Lung (tissue), 12 donors: ENCODE data around the gene HM13. TPM values are rescaled to one million over a fixed set of nuclear protein-coding genes. Genes with fewer than 3 reads are reported as not detected.

Source experiments
- ATAC-seq: fragments of 200-7000 bp; cut with Tn5 transposase; one replicate; pipeline ENCODE4 v1.9.1; 2020; ENCODE audit warnings: moderate number of reproducible peaks; ENCODE audit not compliant: insufficient read depth, low FRiP score
- DNase-seq, 3 donors: peaks; one replicate each; pipeline ENCODE4 v3.0.0-alpha.2; 2013 to 2017
- H3K27ac ChIP-seq, 2 donors: one replicate each; pipeline ENCODE4 v1.5.1; 2013; ENCODE audit warnings: mild to moderate bottlenecking in 2 of 2, moderate library complexity in 2 of 2, control low read depth in 1 of 2, inconsistent platforms in 1 of 2, low read depth in 1 of 2, low read length in 1 of 2
- H3K27me3 ChIP-seq, 3 donors: one replicate each; pipeline ENCODE4 v1.5.1; 2013; ENCODE audit warnings: low read length in 2 of 3; ENCODE audit not compliant: control insufficient read depth in 3 of 3, insufficient read depth in 3 of 3
- H3K36me3 ChIP-seq, 4 donors: one replicate each; pipeline ENCODE4 v1.5.1; 2013; ENCODE audit warnings: low read length in 4 of 4, mild to moderate bottlenecking in 1 of 4, moderate library complexity in 1 of 4; ENCODE audit not compliant: control insufficient read depth in 4 of 4, insufficient read depth in 4 of 4
- H3K4me1 ChIP-seq, 5 donors: one replicate each; pipeline ENCODE4 v1.5.1; 2013; ENCODE audit warnings: low read length in 5 of 5, mild to moderate bottlenecking in 2 of 5, moderate library complexity in 1 of 5; ENCODE audit not compliant: control insufficient read depth in 5 of 5, insufficient read depth in 5 of 5
- H3K4me3 ChIP-seq: one replicate; pipeline ENCODE4 v1.5.1; 2013; ENCODE audit warnings: mild to moderate bottlenecking, control low read depth, moderate library complexity
- H3K9ac ChIP-seq, 2 donors: one replicate each; pipeline ENCODE4 v1.5.1; 2013; ENCODE audit warnings: low read length in 2 of 2, control low read depth in 1 of 2; ENCODE audit not compliant: insufficient read depth in 1 of 2
- H3K9me3 ChIP-seq, 4 donors: one replicate each; pipeline ENCODE4 v1.5.1; 2013; ENCODE audit warnings: low read length in 3 of 4, mild to moderate bottlenecking in 1 of 4, moderate library complexity in 1 of 4; ENCODE audit not compliant: control insufficient read depth in 4 of 4, insufficient read depth in 3 of 4
- WGBS, 2 donors: extraction: QIAGEN DNeasy Blood & Tissue Kit; methylation state at CpG; one replicate each; pipeline ENCODE4 v1.1.7; 2013; 5-methylcytosine and 5-hydroxymethylcytosine counted together
- polyA plus RNA-seq, 2 donors: library from polyadenylated mRNA; stranded (reverse); fragments of 200-250 nt; gene quantifications; one replicate each; pipeline ENCODE4 v1.2.1, GENCODE V29; 2013
- total RNA-seq, 2 donors: library from RNA; depleted of rRNA in 1 of 2; stranded (reverse); fragments of >200 nt in 1 of 2; gene quantifications; one replicate each; pipeline ENCODE4 v1.2.1, GENCODE V29; 2014 to 2021
- TF ChIP-seq, protein P1 (sequence below): IDR thresholded peaks from 2 replicates; pipeline ENCODE4 v1.5.1; 2012; ENCODE audit warnings: mild to moderate bottlenecking; ENCODE audit errors: control extremely low read depth, extremely low read depth
- donor health status: control.
- donor health status: control.
- donor health status: Bipolar disorder and iron deficiency.
- donor health status: healthy.
- donor health status: DM: yes; HTN: yes; CAD: no.

The HM13 gene
- total and polyA plus RNA-seq, 4 donors, result 53.5 to 249 (median 205) TPM

DNA sequence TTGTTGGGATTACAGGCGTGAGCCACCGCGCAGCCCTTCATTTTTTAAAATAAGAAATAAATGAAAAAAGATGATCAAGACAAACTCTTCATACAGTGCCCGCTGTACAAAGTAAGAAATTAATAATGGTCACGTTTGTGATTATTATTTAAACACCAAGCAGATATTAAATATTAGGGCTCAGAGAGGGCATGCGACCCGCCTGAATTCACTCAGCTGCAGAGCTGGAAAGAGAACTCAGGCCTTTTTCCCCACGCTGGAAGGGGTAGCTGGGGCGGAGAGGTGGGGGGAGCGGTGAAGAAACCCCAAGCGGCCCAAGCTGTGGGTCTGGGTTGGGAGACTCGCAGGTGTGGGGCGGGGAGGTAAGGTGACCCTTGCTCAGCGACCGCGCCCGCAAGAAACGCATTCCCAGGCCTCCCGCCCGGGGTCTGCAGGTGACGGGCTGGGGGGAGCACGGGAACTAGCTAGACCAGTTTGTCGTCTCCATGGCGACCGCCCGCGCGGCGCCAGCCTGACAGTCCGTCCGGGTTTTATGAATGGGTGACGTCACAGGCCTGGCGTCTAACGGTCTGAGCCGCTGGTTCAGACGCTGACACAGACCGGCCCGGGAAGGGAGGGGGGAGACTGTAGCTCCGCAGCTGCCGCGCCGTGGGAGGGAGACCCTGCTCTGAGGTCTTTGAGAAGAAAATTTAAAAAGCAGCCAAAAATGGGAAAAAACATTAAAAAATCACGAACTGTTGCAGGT lies 89.8 kb downstream of the HM13 start:
- H3K4me1 ChIP-seq, result peaks cover 0 to 50% (median 12%) of the 10 kb centered on the region in 5 donors
- no peaks in the 10 kb centered on the region for H3K9me3 ChIP-seq
- no peaks in the 10 kb centered on the region for H3K27me3 ChIP-seq
- WGBS, 2 donors, result 10 to 12% methylated on average over 42 to 43 of the region's 43 CpGs
- DNase-seq (peak; percentile 99 to 100 (median 99)), ATAC-seq (peak; percentile 46)
- peak overlapping the region; percentile 92 to 96 for H3K27ac ChIP-seq
- peak overlapping the region; percentile 42 for H3K4me3 ChIP-seq
- TF ChIP-seq, protein P1, sequence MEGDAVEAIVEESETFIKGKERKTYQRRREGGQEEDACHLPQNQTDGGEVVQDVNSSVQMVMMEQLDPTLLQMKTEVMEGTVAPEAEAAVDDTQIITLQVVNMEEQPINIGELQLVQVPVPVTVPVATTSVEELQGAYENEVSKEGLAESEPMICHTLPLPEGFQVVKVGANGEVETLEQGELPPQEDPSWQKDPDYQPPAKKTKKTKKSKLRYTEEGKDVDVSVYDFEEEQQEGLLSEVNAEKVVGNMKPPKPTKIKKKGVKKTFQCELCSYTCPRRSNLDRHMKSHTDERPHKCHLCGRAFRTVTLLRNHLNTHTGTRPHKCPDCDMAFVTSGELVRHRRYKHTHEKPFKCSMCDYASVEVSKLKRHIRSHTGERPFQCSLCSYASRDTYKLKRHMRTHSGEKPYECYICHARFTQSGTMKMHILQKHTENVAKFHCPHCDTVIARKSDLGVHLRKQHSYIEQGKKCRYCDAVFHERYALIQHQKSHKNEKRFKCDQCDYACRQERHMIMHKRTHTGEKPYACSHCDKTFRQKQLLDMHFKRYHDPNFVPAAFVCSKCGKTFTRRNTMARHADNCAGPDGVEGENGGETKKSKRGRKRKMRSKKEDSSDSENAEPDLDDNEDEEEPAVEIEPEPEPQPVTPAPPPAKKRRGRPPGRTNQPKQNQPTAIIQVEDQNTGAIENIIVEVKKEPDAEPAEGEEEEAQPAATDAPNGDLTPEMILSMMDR, result no peak
- H3K36me3 ChIP-seq, result peaks cover 0 to 8% (median 0%) of the 10 kb centered on the region in 4 donors
- H3K9ac ChIP-seq, result peak overlapping the region; percentile 70 to 93

DNA sequence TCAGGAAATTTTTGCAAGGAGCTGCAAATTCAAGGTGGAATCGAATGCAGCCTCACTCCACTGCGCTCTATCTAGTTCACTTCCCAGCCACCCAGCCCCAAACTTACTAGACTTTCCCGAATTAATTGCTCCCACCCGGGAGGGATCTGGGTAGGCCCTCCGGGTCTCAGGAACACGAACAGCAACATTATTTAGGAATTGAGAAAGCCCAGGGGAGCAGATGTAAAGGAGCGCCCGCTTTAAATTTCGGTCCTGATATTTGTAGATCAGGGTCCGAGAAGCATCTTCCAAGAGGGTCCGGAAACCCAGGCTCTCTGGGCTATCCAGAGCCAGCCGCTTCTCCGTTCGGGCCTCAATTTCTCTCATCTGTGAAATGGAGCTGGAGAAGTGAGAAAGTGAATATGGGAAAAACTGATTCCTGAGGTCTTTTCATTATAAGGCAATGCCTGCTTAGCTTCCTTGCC lies 90.4 kb downstream of the HM13 start:
- TF ChIP-seq, protein P1, result no peak
- no peaks in the 10 kb centered on the region for H3K27me3 ChIP-seq
- H3K9ac ChIP-seq, result peak overlapping the region; percentile 70 to 93
- DNase-seq (no peak), ATAC-seq (no peak)
- 1 to 2% methylated on average over 14 of the region's 14 CpGs for WGBS, 2 donors
- no peaks in the 10 kb centered on the region for H3K9me3 ChIP-seq
- H3K4me1 ChIP-seq, result peaks cover 0 to 52% (median 12%) of the 10 kb centered on the region in 5 donors
- peak overlapping the region; percentile 42 for H3K4me3 ChIP-seq
- H3K36me3 ChIP-seq, result peaks cover 0 to 8% (median 0%) of the 10 kb centered on the region in 4 donors
- H3K27ac ChIP-seq, result peak overlapping the region; percentile 92 to 96

DNA sequence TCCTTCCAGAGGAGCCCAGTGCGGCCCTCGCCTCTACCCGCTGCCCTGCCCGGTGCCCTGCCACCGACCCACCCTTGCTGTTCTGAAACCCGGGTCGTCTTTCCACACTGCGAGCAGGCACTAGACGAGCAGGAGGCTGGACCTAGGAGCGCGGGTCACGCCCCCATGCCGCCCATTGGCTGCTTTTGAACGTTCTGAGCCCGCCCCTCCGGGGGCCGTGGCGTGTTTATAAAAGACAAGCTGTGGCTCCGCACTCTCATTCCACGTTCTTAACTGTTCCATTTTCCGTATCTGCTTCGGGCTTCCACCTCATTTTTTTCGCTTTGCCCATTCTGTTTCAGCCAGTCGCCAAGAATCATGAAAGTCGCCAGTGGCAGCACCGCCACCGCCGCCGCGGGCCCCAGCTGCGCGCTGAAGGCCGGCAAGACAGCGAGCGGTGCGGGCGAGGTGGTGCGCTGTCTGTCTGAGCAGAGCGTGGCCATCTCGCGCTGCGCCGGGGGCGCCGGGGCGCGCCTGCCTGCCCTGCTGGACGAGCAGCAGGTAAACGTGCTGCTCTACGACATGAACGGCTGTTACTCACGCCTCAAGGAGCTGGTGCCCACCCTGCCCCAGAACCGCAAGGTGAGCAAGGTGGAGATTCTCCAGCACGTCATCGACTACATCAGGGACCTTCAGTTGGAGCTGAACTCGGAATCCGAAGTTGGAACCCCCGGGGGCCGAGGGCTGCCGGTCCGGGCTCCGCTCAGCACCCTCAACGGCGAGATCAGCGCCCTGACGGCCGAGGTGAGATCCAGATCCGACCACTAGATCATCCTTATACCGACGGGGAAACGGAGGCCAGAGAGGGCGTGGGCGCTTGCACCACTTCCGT lies 91.0 kb downstream of the HM13 start, which contains the start of gene ID1:
TSS of gene ID1 (plus strand) at position 259 of the 871 bp plus-strand sequence. CDS start at position 358, 99 bp downstream.
- DNase-seq, result peak; percentile 98 to 99 (median 99)
- peak; percentile 86 for ATAC-seq
- Histone ChIP-seq H3K27ac (peak within 1 kb of the TSS; percentile 96 to 99), H3K4me3 (peak within 1 kb of the TSS; percentile 94), H3K36me3 (peaks cover 0 to 8% (median 0%) of the 10 kb centered on the region in 4 donors), H3K9ac (peak within 1 kb of the TSS; percentile 94 to 96), H3K4me1 (peaks cover 0 to 52% (median 12%) of the 10 kb centered on the region in 5 donors), H3K9me3 (no peaks in the 10 kb centered on the region), H3K27me3 (no peaks in the 10 kb centered on the region)
- WGBS, 2 donors, result 0% methylated on average over 68 to 74 of the region's 74 CpGs
- TF ChIP-seq, protein P1, result no peak
